OCI-LY3 (cell line): Measurements from ENCODE around the gene TUBGCP2.

ENCODE experiments used
- H2AFZ ChIP-seq: fragments of 200-600, 300-600 bp; shearing (Covaris generic); 2 replicates; pipeline ENCODE4 v1.6.0; 2014; ENCODE audit warnings: antibody characterized with exemption, low read depth, low read length
- H3K27ac ChIP-seq: fragments of 200-600, 300-600 bp; sonication (generic); 2 replicates; pipeline ENCODE4 v1.5.1; 2014; ENCODE audit warnings: mild to moderate bottlenecking, low read length, moderate library complexity, mixed read lengths
- H3K27me3 ChIP-seq: fragments of 200-600, 300-600 bp; sonication (generic); 2 replicates; pipeline ENCODE4 v1.6.1; 2014; ENCODE audit warnings: low read depth, low read length, mixed read lengths
- H3K36me3 ChIP-seq: fragments of 200-600, 300-600 bp; sonication (generic); replicated peaks from 2 replicates; pipeline ENCODE3; 2014; ENCODE audit warnings: low read depth, low read length, mixed read lengths
- H3K4me1 ChIP-seq: fragments of 300-600, 200-600 bp; sonication (generic); 2 replicates; pipeline ENCODE4 v1.6.1; 2014; ENCODE audit warnings: low read length, mixed read lengths
- H3K4me2 ChIP-seq: fragments of 200-600, 300-600 bp; sonication (generic); 2 replicates; pipeline ENCODE4 v1.6.1; 2014; ENCODE audit warnings: low read length, mixed read lengths
- H3K4me3 ChIP-seq: fragments of 300-600, 200-600 bp; sonication (generic); 2 replicates; pipeline ENCODE4 v1.5.1; 2014; ENCODE audit warnings: antibody characterized with exemption, mild to moderate bottlenecking, low read length, moderate library complexity
- H3K79me2 ChIP-seq: fragments of 300-600, 200-600 bp; shearing (Covaris generic); 2 replicates; pipeline ENCODE4 v1.6.1; 2014; ENCODE audit warnings: mild to moderate bottlenecking, low read length, mixed read lengths
- H3K9ac ChIP-seq: fragments of 300-600, 200-600 bp; shearing (Covaris generic); 2 replicates; pipeline ENCODE4 v1.6.0; 2014; ENCODE audit warnings: mild to moderate bottlenecking, low read length, moderate library complexity
- H3K9me3 ChIP-seq: fragments of 200-600, 300-600 bp; shearing (Covaris generic); 2 replicates; pipeline ENCODE4 v1.6.1; 2014; ENCODE audit warnings: low read length, mixed read lengths; ENCODE audit not compliant: insufficient read depth
- H4K20me1 ChIP-seq: fragments of 200-600, 300-600 bp; sonication (generic); 2 replicates; pipeline ENCODE4 v1.6.1; 2016; ENCODE audit warnings: low read length, mixed read lengths; ENCODE audit not compliant: insufficient read depth
- CTCF ChIP-seq: fragments of 200-600, 300-600 bp; sonication (generic); IDR thresholded peaks from 2 replicates; pipeline ENCODE4 v1.5.1; 2014; ENCODE audit warnings: antibody characterized with exemption, low read length, low read depth
- EZH2phosphoT487 ChIP-seq: fragments of 200-600 bp; shearing (Covaris generic); IDR thresholded peaks from 2 replicates; pipeline ENCODE4 v1.6.1; 2018; ENCODE audit warnings: antibody characterized with exemption, mixed run types, low read depth

The TUBGCP2 gene

GRCh38 chr10:133276100-133276434 lies 32.6 kb downstream of the TUBGCP2 start:
- H3K4me2 ChIP-seq = peak overlapping the region; percentile 99
- no peaks in the 10 kb centered on the region for H3K27me3 ChIP-seq
- H3K4me1 ChIP-seq = peaks cover 13% of the 10 kb centered on the region
- no peaks in the 10 kb centered on the region for H3K9me3 ChIP-seq
- TF ChIP-seq CTCF = no peak
- TF ChIP-seq EZH2phosphoT487 = no peak
- peaks cover 6% of the 10 kb centered on the region for H4K20me1 ChIP-seq
- H3K27ac ChIP-seq = peak overlapping the region; percentile 93
- no peak overlapping the region for H2AFZ ChIP-seq
- peaks cover 25% of the 10 kb centered on the region for H3K79me2 ChIP-seq
- peaks cover 19% of the 10 kb centered on the region for H3K36me3 ChIP-seq
- H3K9ac ChIP-seq = peak overlapping the region; percentile 99
- H3K4me3 ChIP-seq = peak overlapping the region; percentile 100

GRCh38 chr10:133275684-133276092 lies 33.0 kb downstream of the TUBGCP2 start:
- peaks cover 6% of the 10 kb centered on the region for H4K20me1 ChIP-seq
- no peaks in the 10 kb centered on the region for H3K9me3 ChIP-seq
- peak overlapping the region; percentile 100 for H3K4me3 ChIP-seq
- H3K79me2 ChIP-seq = peaks cover 25% of the 10 kb centered on the region
- H3K36me3 ChIP-seq = peaks cover 19% of the 10 kb centered on the region
- H3K9ac ChIP-seq = peak overlapping the region; percentile 99
- peaks cover 13% of the 10 kb centered on the region for H3K4me1 ChIP-seq
- no peak for TF ChIP-seq EZH2phosphoT487
- TF ChIP-seq CTCF = peak; percentile 40
- H3K27ac ChIP-seq = peak overlapping the region; percentile 93
- H3K4me2 ChIP-seq = peak overlapping the region; percentile 99
- no peak overlapping the region for H2AFZ ChIP-seq
- no peaks in the 10 kb centered on the region for H3K27me3 ChIP-seq

GRCh38 chr10:133274751-133275683 lies 33.7 kb downstream of the TUBGCP2 start:
- no peaks in the 10 kb centered on the region for H3K9me3 ChIP-seq
- peaks cover 25% of the 10 kb centered on the region for H3K79me2 ChIP-seq
- peak overlapping the region; percentile 99 for H3K9ac ChIP-seq
- H3K27ac ChIP-seq = peak overlapping the region; percentile 93
- H3K4me2 ChIP-seq = peak overlapping the region; percentile 99
- H3K4me3 ChIP-seq = peak overlapping the region; percentile 100
- no peak for TF ChIP-seq EZH2phosphoT487
- TF ChIP-seq CTCF = no peak
- H4K20me1 ChIP-seq = peaks cover 6% of the 10 kb centered on the region
- peaks cover 13% of the 10 kb centered on the region for H3K4me1 ChIP-seq
- no peak overlapping the region for H2AFZ ChIP-seq
- H3K27me3 ChIP-seq = no peaks in the 10 kb centered on the region
- peaks cover 21% of the 10 kb centered on the region for H3K36me3 ChIP-seq

DNA sequence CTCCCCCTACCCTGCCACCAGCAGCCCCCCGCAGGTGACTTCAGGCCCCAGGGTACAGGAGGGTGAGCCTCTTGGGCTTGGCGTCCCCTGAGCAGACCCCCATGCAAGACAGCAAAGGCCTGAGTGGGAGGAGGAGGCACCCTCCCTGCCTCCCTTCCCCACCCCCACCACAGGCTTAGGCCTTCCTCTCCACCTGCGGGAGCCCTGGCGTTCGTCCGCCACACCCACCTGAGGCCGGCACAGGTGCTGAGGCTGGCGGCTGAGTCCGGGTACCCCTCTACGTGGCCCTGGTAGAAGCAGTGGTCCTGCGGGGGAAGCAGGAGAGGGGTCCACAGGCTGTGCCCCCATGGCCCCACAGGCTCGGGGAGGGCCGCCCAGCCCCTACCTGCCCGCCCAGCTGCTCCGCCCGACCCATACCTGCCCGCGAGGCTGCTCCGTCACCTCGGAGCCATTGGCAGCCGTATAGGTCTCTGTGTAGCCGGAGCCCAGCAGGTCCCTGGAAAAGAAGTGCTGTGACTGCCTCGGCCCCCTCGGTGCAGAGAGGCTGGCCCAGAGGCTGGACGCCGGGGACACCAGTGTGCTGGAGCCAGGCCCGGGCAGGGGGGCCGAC lies 35.0 kb downstream of the TUBGCP2 start:
- Histone ChIP-seq H3K4me1 (peaks cover 13% of the 10 kb centered on the region), H3K9ac (no peak overlapping the region; the same call in 1 of the 2 replicates), H3K27me3 (no peaks in the 10 kb centered on the region), H3K79me2 (peaks cover 25% of the 10 kb centered on the region), H3K27ac (no peak overlapping the region), H3K36me3 (peaks cover 21% of the 10 kb centered on the region), H3K4me3 (peak overlapping the region; percentile 39; the same call in 1 of the 2 replicates), H2AFZ (no peak overlapping the region), H4K20me1 (peaks cover 6% of the 10 kb centered on the region), H3K9me3 (no peaks in the 10 kb centered on the region), H3K4me2 (peak overlapping the region; percentile 36)
- TF ChIP-seq EZH2phosphoT487 (no peak), CTCF (no peak)
